ENCODE measurements around the gene FAM111A. TPM values are rescaled to one million over a fixed set of nuclear protein-coding genes. Genes with fewer than 3 reads are reported as not detected.

Gene FAM111A
- total and polyA plus RNA-seq, 2 donors (not counting 3 experiments of a cell fraction or from before 2014, with no cell fraction given) = 20.1 to 57.4 TPM

GRCh38 chr11:59195586-59195985 lies 52.9 kb downstream of the FAM111A start:
- ChIA-PET POLR2A (no interaction called here), CTCF (interaction anchor here (1.0 to 3.8 kb wide), 2 partner anchors 11 to 24 kb away, joined by 3 to 16 read pairs; partner anchors contain the start of gene DTX4)
- Histone ChIP-seq H3K4me3 (replicated peaks in 1 of 3; ENCODE audit: insufficient read depth in 1 of 3, low read depth in 1 of 3, low read length in 3 of 3) (no peak overlapping the region), H2AFZ (ENCODE audit: low read depth, low read length) (no peak overlapping the region), H3K36me3 (ENCODE audit: control insufficient read depth in 2 of 2, extremely low read depth in 1 of 2, insufficient read depth in 2 of 2, low read length in 2 of 2) (no peaks in the 10 kb centered on the region), H3K9me3 (replicated peaks; ENCODE audit: control insufficient read depth, insufficient read depth, low read length) (no peaks in the 10 kb centered on the region), H3K4me2 (ENCODE audit: insufficient read depth, low read length) (no peak overlapping the region), H3K27ac (ENCODE audit: insufficient read depth, low read depth, low read length) (no peak overlapping the region), H3K4me1 (ENCODE audit: control insufficient read depth, extremely low read depth, insufficient read depth, low read length) (no peaks in the 10 kb centered on the region), H4K20me1 (replicated peaks; ENCODE audit: control insufficient read depth, extremely low read depth, insufficient read depth, low read length) (no peaks in the 10 kb centered on the region), H3K9me1 (replicated peaks; ENCODE audit: control insufficient read depth, extremely low read depth, insufficient read depth, low read length) (no peaks in the 10 kb centered on the region), H3K79me2 (ENCODE audit: control insufficient read depth, insufficient read depth, low read length) (no peaks in the 10 kb centered on the region), H3K27me3 (ENCODE audit: control insufficient read depth in 2 of 2, insufficient read depth in 2 of 2, low read length in 2 of 2) (peaks cover 3 to 6% of the 10 kb centered on the region in 2 experiments), H3K9ac (replicated peaks; ENCODE audit: extremely low read depth, insufficient read depth, low read length) (no peak overlapping the region)
- DNase-seq (ENCODE audit: low read depth, low spot score) = no peak
- dilution Hi-C loops (cut with MboI; ENCODE audit: extremely low pct_ligation_motif_present, low sequenced_read_pairs) (no loop called here), intact Hi-C loops (cut with micrococcal nuclease) (no loop called here)
- TF ChIP-seq JUN (IDR thresholded peaks at IDR 0.05; ENCODE audit: borderline replicate concordance, insufficient read depth, insufficient read length, low read depth) (no peak), GATA2 (IDR thresholded peaks at IDR 0.05; ENCODE audit: insufficient read depth, insufficient read length, low read depth, low read length) (no peak), MYC (IDR thresholded peaks at IDR 0.05; ENCODE audit: low read depth, low read length) (no peak), MAX (IDR thresholded peaks at IDR 0.05; ENCODE audit: insufficient read depth, insufficient read length) (no peak), FOS (IDR thresholded peaks at IDR 0.05; ENCODE audit: borderline replicate concordance, insufficient read depth, low read length) (no peak), POLR2AphosphoS5 (IDR thresholded peaks at IDR 0.05; ENCODE audit: insufficient read depth, low read depth, low read length) (no peak)
- TF ChIP-seq, protein P1, sequence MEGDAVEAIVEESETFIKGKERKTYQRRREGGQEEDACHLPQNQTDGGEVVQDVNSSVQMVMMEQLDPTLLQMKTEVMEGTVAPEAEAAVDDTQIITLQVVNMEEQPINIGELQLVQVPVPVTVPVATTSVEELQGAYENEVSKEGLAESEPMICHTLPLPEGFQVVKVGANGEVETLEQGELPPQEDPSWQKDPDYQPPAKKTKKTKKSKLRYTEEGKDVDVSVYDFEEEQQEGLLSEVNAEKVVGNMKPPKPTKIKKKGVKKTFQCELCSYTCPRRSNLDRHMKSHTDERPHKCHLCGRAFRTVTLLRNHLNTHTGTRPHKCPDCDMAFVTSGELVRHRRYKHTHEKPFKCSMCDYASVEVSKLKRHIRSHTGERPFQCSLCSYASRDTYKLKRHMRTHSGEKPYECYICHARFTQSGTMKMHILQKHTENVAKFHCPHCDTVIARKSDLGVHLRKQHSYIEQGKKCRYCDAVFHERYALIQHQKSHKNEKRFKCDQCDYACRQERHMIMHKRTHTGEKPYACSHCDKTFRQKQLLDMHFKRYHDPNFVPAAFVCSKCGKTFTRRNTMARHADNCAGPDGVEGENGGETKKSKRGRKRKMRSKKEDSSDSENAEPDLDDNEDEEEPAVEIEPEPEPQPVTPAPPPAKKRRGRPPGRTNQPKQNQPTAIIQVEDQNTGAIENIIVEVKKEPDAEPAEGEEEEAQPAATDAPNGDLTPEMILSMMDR (IDR thresholded peaks at IDR 0.05; ENCODE audit: extremely low read depth in 1 of 2, insufficient read depth in 1 of 2, low read depth in 1 of 2, low read length in 2 of 2) = no peak
- no peak for FAIRE-seq
- no TSS peak for BruUV-seq (replicated peaks)

Data from endothelial cell of umbilical vein (primary cell).